Measurements from ENCODE around the gene RFTN1.

Gene RFTN1

DNA sequence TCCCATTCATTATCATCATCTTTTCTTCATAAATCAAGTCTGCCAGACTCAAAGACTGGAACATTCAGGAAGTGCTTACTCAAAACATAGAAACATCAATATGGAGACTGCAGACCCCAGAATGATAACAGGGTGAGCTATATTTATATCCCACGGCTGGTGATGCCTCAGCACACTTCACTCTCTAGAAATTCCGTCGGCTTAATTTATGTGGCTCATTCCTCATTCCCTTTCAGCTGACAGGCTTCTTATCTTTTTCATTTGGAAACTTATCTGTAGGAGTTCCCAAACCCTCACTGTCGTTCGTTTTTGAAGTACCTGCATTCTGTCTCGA is 45.5 kb downstream of the RFTN1 start:
- no peak for DNase-seq (ENCODE audit: low spot score)
- in situ Hi-C loops (cut with MboI; ENCODE audit: low pct_unique_long_range_greater_than_20kb, low sequenced_read_pairs, unreplicated experiment) = no loop called here
- TF ChIP-seq CTCF (IDR thresholded peaks at IDR 0.05; ENCODE audit: extremely low read depth, insufficient read depth, missing control alignments) = no peak

DNA sequence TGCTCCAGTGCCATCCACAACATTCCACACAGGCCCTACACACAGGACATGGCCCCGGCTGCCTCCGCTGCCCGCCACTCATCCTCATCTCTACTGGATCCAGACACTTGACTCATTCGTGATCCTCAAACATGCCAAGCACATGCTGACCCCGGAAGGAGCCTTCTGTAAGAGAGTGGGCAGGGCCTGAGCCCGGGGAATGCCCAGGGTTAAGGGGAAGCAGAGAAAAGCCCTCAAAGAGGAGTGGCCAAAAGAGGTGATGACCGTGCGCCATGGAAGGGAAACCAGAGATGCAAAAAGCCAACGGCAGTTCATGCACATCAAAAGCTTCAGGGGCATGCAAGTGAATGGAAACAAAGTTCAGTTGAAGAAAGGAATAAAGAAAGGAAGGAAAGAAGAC is 46.1 kb downstream of the RFTN1 start:
- in situ Hi-C loops (cut with MboI; ENCODE audit: low pct_unique_long_range_greater_than_20kb, low sequenced_read_pairs, unreplicated experiment) = no loop called here
- DNase-seq (ENCODE audit: low spot score) = peak; percentile 52
- no peak for TF ChIP-seq CTCF (IDR thresholded peaks at IDR 0.05; ENCODE audit: extremely low read depth, insufficient read depth, missing control alignments)

- no peak for TF ChIP-seq CTCF (IDR thresholded peaks at IDR 0.05; ENCODE audit: extremely low read depth, insufficient read depth, missing control alignments)
- no peak for DNase-seq (ENCODE audit: low spot score)
- in situ Hi-C loops (cut with MboI; ENCODE audit: low pct_unique_long_range_greater_than_20kb, low sequenced_read_pairs, unreplicated experiment) = no loop called here
Observed at GRCh38 chr3:16466822-16467221, 46.7 kb downstream of the RFTN1 start.

GRCh38 chr3:16464511-16465148 is 48.9 kb downstream of the RFTN1 start:
- in situ Hi-C loops (cut with MboI; ENCODE audit: low pct_unique_long_range_greater_than_20kb, low sequenced_read_pairs, unreplicated experiment) = no loop called here
- no peak for TF ChIP-seq CTCF (IDR thresholded peaks at IDR 0.05; ENCODE audit: extremely low read depth, insufficient read depth, missing control alignments)
- no peak for DNase-seq (ENCODE audit: low spot score)

DNA sequence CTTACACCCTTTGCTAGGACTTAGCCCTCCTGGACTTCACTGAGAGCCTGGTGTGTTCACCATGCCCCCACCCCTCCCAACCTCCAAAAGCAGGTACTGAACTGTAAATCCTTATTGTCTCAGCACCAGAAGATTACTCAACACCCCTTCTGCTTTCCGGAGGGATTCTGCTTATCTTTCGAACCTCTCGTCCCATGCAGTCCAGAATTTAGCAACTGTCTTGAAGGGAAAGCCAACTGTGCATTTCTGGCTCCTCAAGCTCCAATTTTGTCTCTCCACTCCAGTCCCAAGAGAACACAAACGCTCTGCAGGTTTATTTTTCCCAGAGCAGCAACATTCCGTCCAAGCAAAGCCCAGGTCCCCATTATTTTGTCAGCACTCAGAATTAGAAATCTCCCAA is 49.6 kb downstream of the RFTN1 start:
- no peak for DNase-seq (ENCODE audit: low spot score)
- TF ChIP-seq CTCF (IDR thresholded peaks at IDR 0.05; ENCODE audit: extremely low read depth, insufficient read depth, missing control alignments) = no peak
- in situ Hi-C loops (cut with MboI; ENCODE audit: low pct_unique_long_range_greater_than_20kb, low sequenced_read_pairs, unreplicated experiment) = no loop called here

- DNase-seq (ENCODE audit: low spot score) = no peak
- in situ Hi-C loops (cut with MboI; ENCODE audit: low pct_unique_long_range_greater_than_20kb, low sequenced_read_pairs, unreplicated experiment) = no loop called here
- TF ChIP-seq CTCF (IDR thresholded peaks at IDR 0.05; ENCODE audit: extremely low read depth, insufficient read depth, missing control alignments) = no peak
Observed at GRCh38 chr3:16463119-16463518, 50.4 kb downstream of the RFTN1 start.

- DNase-seq (ENCODE audit: low spot score) = no peak
- in situ Hi-C loops (cut with MboI; ENCODE audit: low pct_unique_long_range_greater_than_20kb, low sequenced_read_pairs, unreplicated experiment) = no loop called here
- no peak for TF ChIP-seq CTCF (IDR thresholded peaks at IDR 0.05; ENCODE audit: extremely low read depth, insufficient read depth, missing control alignments)
Observed at GRCh38 chr3:16462679-16463078, 50.8 kb downstream of the RFTN1 start.

Data from GM13977 (cell line).